ENCODE measurements around the gene ADRM1.

Gene ADRM1

GRCh38 chr20:62282103-62282502 lies 20.7 kb upstream of the ADRM1 start:
- TF ChIP-seq CSRNP3 (CRISPR knock-in tag; IDR thresholded peaks at IDR 0.05) (no peak), ESRRG (CRISPR knock-in tag; IDR thresholded peaks at IDR 0.05) (no peak), CREB5 (CRISPR knock-in tag; IDR thresholded peaks at IDR 0.05; ENCODE audit: low read depth) (no peak), ISL1 (CRISPR knock-in tag; IDR thresholded peaks at IDR 0.05) (no peak), OSR1 (CRISPR knock-in tag; IDR thresholded peaks at IDR 0.05) (no peak), RARB (CRISPR knock-in tag; IDR thresholded peaks at IDR 0.05) (no peak), TOX (CRISPR knock-in tag; IDR thresholded peaks at IDR 0.05; ENCODE audit: borderline replicate concordance) (no peak), TCF4 (CRISPR knock-in tag; IDR thresholded peaks at IDR 0.05; ENCODE audit: borderline replicate concordance) (no peak), CSDC2 (CRISPR knock-in tag; IDR thresholded peaks at IDR 0.05) (no peak), ZNF565 (CRISPR knock-in tag; conservative IDR thresholded peaks at IDR 0.05; ENCODE audit: low read depth) (no peak), ZFP3 (CRISPR knock-in tag; IDR thresholded peaks at IDR 0.05) (no peak), ARNTL (CRISPR knock-in tag; IDR thresholded peaks at IDR 0.05; ENCODE audit: borderline replicate concordance, low read depth) (no peak), SNAI2 (CRISPR knock-in tag; IDR thresholded peaks at IDR 0.05) (no peak), POU6F1 (CRISPR knock-in tag; IDR thresholded peaks at IDR 0.05; ENCODE audit: borderline replicate concordance, low read depth) (no peak), ZNF70 (CRISPR knock-in tag; IDR thresholded peaks at IDR 0.05) (no peak), PATZ1 (CRISPR knock-in tag; IDR thresholded peaks at IDR 0.05; ENCODE audit: borderline replicate concordance) (no peak), BACH2 (CRISPR knock-in tag; IDR thresholded peaks at IDR 0.05; ENCODE audit: borderline replicate concordance) (no peak), ZC3H10 (CRISPR knock-in tag; IDR thresholded peaks at IDR 0.05) (no peak), TSHZ2 (CRISPR knock-in tag; IDR thresholded peaks at IDR 0.05) (no peak)

GRCh38 chr20:62282877-62283503 lies 19.8 kb upstream of the ADRM1 start:
- TF ChIP-seq RARB (CRISPR knock-in tag; IDR thresholded peaks at IDR 0.05): no peak
- TF ChIP-seq OSR1 (CRISPR knock-in tag; IDR thresholded peaks at IDR 0.05): no peak
- TF ChIP-seq ESRRG (CRISPR knock-in tag; IDR thresholded peaks at IDR 0.05): no peak
- TF ChIP-seq BACH2 (CRISPR knock-in tag; IDR thresholded peaks at IDR 0.05; ENCODE audit: borderline replicate concordance): no peak
- no peak for TF ChIP-seq CREB5 (CRISPR knock-in tag; IDR thresholded peaks at IDR 0.05; ENCODE audit: low read depth)
- no peak for TF ChIP-seq GLIS3 (CRISPR knock-in tag; IDR thresholded peaks at IDR 0.05)
- no peak for TF ChIP-seq CSRNP3 (CRISPR knock-in tag; IDR thresholded peaks at IDR 0.05)
- no peak for TF ChIP-seq TOX (CRISPR knock-in tag; IDR thresholded peaks at IDR 0.05; ENCODE audit: borderline replicate concordance)
- no peak for TF ChIP-seq SNAI2 (CRISPR knock-in tag; IDR thresholded peaks at IDR 0.05)
- no peak for TF ChIP-seq CSDC2 (CRISPR knock-in tag; IDR thresholded peaks at IDR 0.05)
- no peak for TF ChIP-seq ZC3H10 (CRISPR knock-in tag; IDR thresholded peaks at IDR 0.05)
- no peak for ATAC-seq

More at GRCh38 chr20:62282103-62282502, 20.7 kb upstream of the ADRM1 start:
- no peak for ATAC-seq

Data from SK-N-SH treated with all-trans-retinoic acid at 6 μM for 48 hours (cell line).